ENCODE results near the gene FBXL17.

The FBXL17 gene

GRCh38 chr5:108149369-108149768 lies 232.5 kb downstream of the FBXL17 start:
- no peak for DNase-seq (ENCODE audit: low read depth)

DNA sequence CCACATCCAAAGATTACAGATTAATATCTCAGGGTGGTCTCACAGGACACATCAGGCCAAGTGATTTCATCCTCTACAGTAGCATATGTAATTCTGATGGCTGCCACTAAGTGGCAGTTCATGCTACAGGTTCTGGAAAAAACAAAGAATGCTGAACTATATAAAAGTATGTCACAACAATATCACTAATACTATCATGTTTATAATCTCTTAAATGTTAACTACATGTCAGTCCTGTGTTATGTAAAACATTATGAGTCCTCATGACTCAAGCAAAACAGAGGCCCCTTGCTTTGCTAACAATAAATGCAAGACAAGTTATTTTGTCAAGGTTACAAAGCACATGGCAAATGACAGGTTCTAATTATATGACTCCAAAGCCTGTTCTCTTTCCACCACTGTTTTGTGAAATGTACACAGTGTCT lies 233.2 kb downstream of the FBXL17 start:
- DNase-seq (ENCODE audit: low read depth), result no peak

DNA sequence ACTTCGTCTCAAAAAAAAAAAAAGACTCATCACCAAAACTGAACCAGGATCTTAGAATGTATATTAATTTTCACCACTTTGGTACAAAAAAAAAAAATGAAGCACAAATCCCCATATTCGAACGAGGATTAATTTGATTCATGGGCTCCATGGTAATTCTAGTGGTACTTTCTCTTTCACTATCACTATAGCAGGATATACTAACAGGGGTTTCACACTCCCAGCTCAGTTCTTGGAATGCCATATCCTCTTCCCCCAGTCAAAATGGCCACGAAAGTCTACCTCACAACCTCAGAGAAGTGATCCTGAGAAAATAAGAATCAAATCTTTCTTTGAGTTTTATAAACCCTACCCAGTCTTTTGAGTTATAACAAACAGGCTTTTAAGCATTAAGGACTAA lies 235.7 kb downstream of the FBXL17 start:
- no peak for DNase-seq (ENCODE audit: low read depth)

- no peak for DNase-seq (ENCODE audit: low read depth)
Measured at GRCh38 chr5:108145351-108145750, 236.5 kb downstream of the FBXL17 start.

DNA sequence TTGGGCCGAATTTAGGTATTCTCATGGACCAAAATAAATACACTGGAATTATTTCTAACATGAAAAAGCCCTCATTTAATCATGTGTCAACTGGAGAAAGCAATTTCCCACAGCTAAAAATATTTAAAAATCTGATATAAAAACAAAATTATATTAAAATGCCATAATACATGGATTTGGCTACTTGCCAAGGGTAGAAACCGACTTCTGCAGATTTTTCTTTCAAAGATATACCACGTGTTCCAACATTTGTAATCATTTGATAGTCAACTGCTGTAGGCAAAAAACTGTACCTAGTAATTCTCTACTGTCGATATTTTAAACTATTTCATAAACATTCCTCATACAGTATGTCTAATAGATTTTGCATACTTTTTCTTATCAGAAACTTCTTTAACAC lies 237.6 kb downstream of the FBXL17 start:
- no peak for DNase-seq (ENCODE audit: low read depth)

DNA sequence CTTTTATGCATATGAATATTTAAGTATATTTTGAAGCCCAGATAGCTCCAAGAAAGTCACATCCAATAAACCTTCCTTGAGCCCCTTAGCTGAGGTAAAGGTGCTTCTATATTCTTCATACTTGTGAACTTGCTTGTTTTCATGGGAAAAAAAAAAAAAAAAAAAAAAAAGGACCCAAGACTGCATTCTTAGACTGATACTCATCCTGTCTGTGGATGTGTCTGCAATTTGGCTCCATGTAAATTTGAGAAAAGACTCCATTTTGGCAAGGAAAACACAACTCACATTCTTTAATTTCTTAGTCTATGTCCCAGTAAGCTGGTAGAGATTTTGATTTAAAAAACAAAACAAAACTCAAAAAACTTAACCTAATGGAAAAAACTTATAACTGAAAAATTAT lies 238.3 kb downstream of the FBXL17 start:
- DNase-seq (ENCODE audit: low read depth), result no peak

DNA sequence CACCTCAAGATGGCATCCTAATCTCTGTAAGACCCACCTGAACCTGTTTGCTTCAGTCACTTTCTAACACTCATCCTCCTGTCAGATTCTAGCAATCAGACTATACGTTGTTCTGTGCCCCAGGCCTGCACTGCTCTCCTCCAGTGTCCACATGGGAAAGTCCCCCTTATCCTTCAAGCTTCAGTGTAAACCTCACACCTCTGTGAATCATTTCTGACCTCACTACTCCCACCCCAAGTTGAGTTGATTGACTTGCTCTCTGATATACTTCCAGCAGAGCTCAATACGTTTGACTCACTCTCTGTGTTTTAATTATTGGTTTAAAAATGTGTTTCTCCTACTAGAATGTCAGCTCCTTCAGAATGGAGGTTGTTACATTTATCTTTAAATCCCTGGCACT lies 240.2 kb downstream of the FBXL17 start:
- DNase-seq (ENCODE audit: low read depth), result no peak

DNA sequence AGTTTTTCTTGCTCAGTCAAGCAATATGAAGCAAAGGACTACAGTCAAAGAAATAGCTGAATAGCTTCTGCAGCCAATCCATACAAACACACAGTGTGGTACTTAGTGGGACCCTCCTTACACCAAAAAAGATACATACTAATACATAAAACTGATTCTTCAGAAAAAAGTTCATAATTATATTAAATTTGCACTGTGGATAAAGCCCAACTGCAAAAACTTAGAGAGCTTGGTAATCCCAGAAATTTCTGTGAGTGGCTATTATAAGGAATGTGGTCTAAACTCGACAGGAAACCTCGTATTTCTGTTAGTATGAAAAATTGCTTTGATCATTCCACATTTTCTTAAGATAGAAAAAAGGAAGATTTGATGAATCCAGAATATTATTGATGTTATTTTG lies 245.4 kb downstream of the FBXL17 start:
- no peak for DNase-seq (ENCODE audit: low read depth)

- no peak for DNase-seq (ENCODE audit: low read depth)
Measured at GRCh38 chr5:108129129-108129528, 252.8 kb downstream of the FBXL17 start.

- no peak for DNase-seq (ENCODE audit: low read depth)
Measured at GRCh38 chr5:108125771-108126511, 256.0 kb downstream of the FBXL17 start.

GRCh38 chr5:108124596-108124995 lies 257.3 kb downstream of the FBXL17 start:
- no peak for DNase-seq (ENCODE audit: low read depth)

GRCh38 chr5:108122702-108123101 lies 259.2 kb downstream of the FBXL17 start:
- DNase-seq (ENCODE audit: low read depth), result no peak

DNA sequence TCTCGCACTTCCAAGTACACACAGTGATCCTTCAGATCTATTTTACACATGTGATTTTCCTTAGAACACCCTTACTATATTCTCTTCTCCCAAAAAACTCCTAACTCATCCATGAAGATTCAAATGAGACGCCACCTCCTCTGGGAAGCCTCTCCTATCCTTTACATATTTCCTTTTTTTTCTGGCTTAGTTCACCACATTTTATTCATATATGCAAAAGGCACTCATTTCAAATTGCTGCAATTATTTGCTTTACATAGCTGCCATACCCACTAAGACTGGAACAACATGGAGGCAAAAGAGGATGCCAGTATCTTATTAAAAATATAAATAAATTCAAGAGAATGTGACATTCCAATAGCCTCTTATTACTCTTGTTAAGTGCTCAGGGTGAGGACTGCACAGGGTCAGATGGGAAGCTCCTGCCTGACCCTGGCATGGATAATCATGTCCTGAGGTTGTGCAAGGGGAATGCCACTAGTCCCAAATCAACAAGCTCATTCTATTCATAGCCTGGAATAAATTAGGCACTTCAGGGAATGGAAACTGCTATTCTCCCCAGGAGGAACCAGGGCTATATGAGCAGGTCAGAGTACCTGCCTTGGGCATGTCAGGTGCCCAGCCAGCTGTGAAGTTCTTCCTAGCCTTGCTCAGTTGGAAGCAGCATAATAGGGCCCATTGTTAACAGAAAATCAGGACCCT lies 262.9 kb downstream of the FBXL17 start:
- DNase-seq (ENCODE audit: low read depth), result no peak

GRCh38 chr5:108115673-108116072 lies 266.2 kb downstream of the FBXL17 start:
- no peak for DNase-seq (ENCODE audit: low read depth)

DNA sequence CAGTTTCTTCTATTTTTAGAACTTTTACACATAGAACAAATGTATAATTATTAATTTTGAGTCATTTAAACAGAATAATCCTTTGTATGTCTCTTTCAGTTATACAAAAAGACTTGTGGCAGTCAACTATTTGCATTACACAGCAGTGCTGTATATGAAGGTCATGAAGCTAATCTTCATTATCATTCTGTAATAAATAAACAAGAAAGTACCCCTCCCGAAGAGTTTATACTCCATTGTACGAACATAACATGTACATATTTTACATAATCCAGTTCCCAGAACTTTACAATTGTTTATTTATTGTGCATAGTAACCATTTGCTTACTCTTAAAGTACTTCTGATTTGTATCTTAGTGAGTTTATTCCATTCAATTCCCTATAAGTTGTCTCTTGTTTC lies 267.9 kb downstream of the FBXL17 start:
- DNase-seq (ENCODE audit: low read depth), result no peak

DNA sequence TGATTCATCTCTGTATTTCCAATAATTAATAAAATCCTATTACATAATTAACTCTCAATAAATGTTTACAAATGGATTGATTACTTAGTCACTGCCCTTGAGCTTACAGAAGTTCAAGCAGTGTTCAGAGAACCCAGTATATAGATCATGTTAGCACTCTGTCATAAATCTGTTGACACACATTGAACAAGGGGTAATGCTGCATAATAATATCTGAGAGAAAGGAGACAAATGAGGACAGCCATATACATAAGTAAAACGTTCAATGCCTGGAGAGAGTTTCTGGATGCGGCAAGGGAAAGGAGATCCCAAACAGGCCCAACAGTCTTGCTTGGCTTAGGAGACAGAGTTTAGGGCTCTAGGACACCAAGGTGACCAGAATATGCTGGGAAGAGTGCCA lies 270.2 kb downstream of the FBXL17 start:
- no peak for DNase-seq (ENCODE audit: low read depth)

GRCh38 chr5:108109059-108109458 lies 272.8 kb downstream of the FBXL17 start:
- DNase-seq (ENCODE audit: low read depth), result no peak

DNA sequence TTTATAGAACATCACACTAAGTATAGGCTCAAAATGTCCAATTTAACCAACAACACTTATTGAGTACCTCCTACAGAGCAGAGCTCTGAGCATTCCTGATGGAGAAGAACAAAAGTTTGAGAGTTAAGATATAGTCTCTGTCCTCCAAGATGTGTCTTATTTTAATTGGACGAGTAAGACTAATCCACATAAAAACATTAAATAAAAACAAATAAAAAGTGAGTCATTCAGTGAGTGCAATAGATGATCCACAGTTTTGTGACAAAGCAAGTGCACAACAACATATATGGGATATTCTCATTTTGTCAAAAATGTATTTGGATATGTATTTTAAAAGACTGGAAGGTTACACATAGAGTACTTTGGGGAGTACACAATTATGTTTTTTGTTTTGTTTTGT lies 277.4 kb downstream of the FBXL17 start:
- no peak for DNase-seq (ENCODE audit: low read depth)

- DNase-seq (ENCODE audit: low read depth), result no peak
Measured at GRCh38 chr5:108102463-108102862, 279.4 kb downstream of the FBXL17 start.

DNA sequence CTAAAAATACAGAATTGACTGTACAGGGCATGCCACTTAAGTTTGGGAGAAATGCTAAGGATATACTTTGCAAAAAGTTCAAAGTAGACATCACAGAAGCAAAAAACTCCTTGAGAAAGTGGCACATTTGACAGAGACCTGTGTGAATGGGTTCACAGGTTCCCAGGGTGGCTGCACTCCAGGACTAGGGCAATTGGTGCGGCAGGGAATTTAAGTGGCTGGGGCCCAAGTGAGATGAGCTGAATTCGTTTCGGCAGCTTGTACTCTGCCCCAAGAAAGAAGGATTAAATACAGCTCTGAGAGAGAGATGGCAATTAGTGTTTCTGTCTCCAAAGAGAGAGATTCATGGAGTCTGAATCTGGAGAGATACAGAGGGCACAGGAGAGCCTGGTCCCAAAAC lies 280.1 kb downstream of the FBXL17 start:
- DNase-seq (ENCODE audit: low read depth), result no peak

- DNase-seq (ENCODE audit: low read depth), result no peak
Measured at GRCh38 chr5:108101130-108101529, 280.8 kb downstream of the FBXL17 start.

DNA sequence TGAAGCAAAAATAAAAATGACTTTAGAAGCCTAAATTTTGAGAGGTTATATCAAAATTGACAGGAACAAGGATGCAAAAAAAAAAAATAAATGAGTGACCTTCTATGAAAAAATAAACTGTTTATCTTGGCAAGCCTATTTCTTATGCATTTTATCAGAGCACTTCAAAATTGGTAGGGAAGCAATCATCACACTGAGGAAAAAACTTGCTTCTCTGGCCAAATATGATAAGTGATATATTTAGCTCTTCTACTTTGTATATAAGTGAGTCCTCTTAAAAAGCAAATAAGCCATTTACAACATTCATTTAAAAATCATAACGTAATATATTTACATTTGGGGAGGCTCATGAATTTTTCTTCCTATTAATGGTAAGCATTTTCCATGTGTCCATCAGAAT lies 287.1 kb downstream of the FBXL17 start:
- DNase-seq (ENCODE audit: low read depth), result no peak

- DNase-seq (ENCODE audit: low read depth), result no peak
Measured at GRCh38 chr5:108093186-108093585, 288.7 kb downstream of the FBXL17 start.

DNA sequence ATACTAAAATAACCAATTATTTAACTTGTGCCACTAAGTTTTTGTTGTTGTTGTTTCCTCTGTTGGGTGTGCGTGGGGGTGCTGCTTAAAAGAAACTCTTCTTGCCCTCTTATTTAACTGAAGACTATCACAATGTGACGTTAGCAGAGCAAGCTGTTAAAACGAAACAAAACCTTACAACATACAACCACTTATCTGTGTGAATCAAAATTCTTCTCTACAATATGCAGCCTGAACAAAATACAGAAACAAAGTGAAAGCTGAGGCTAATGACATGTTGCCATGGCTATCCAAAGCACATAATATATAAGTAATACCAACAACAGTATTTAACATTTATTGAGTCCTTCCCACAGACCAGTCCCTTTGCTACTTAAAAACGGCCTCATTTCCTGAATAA lies 291.0 kb downstream of the FBXL17 start:
- DNase-seq (ENCODE audit: low read depth), result no peak
